Left lung (tissue), 10 donors: ENCODE results near the gene PIK3R2. TPM values are rescaled to one million over a fixed set of nuclear protein-coding genes. Genes with fewer than 3 reads are reported as not detected.

ENCODE experiments used
- ATAC-seq: fragments of 200-7000 bp; cut with Tn5 transposase; one replicate; pipeline ENCODE4 v1.9.1; 2020; ENCODE audit warnings: moderate library complexity
- DNase-seq, 4 donors: peaks; one replicate each; pipeline ENCODE4 v3.0.0-alpha.2; 2013 to 2020
- H3K27ac ChIP-seq, 2 donors: fragments of 200-600 bp; sonication (generic) in 1 of 2; one replicate each; pipeline versions ENCODE4 v1.5.0 to v1.8.0; 2020 to 2021
- H3K27me3 ChIP-seq, 2 donors: fragments of 200-600 bp; sonication (generic) in 1 of 2; one replicate each; pipeline versions ENCODE4 v1.5.0 to v1.8.0; 2020 to 2021
- H3K36me3 ChIP-seq, 2 donors: fragments of 200-600 bp; sonication (generic) in 1 of 2; one replicate each; pipeline versions ENCODE4 v1.5.0 to v1.8.0; 2020 to 2021
- H3K4me1 ChIP-seq, 2 donors: fragments of 200-600 bp; one replicate each; pipeline ENCODE4 v1.8.0; 2021
- H3K4me3 ChIP-seq, 2 donors: fragments of 200-600 bp; sonication (generic) in 1 of 2; one replicate each; pipeline versions ENCODE4 v1.5.0 to v1.8.0; 2020 to 2021; ENCODE audit warnings: mild to moderate bottlenecking in 1 of 2
- H3K9me3 ChIP-seq, 2 donors: fragments of 200-600 bp; sonication (generic) in 1 of 2; one replicate each; pipeline versions ENCODE4 v1.5.0 to v1.8.0; 2020 to 2021
- intact Hi-C, 2 donors: fragments of 100-400 bp; cut with DNase I; formaldehyde crosslinking; loops; one replicate each; pipeline versions ENCODE4 v1.11.2 to v1.14.2; 2022
- polyA plus RNA-seq, 6 donors: library from polyadenylated mRNA; unstranded; fragments of 120-200 nt; gene quantifications; one replicate each; pipeline ENCODE4 v1.2.1, GENCODE V29; 2013; ENCODE audit not compliant: insufficient read length in 6 of 6
- total RNA-seq, 2 donors: library from RNA; stranded (reverse); fragmentation: NEBNext Ultra II Directional; extraction: Animal tissue kit (Norgen Biotek cat#: 25700); gene quantifications; one replicate each; pipeline ENCODE4 v1.2.1, GENCODE V29; 2021
- TF ChIP-seq, protein P1 (sequence below), 2 donors: fragments of 200-600 bp; sonication (generic) in 1 of 2; IDR thresholded peaks; one replicate each; pipeline versions ENCODE4 v1.5.0 to v1.8.0; 2021; ENCODE audit warnings: antibody characterized with exemption in 2 of 2
- donor health status: DM: no; HTN: yes; CAD: no.
- donor health status: DM: no; HTN: no; CAD: no.

The PIK3R2 gene
- total and polyA plus RNA-seq, 8 donors: 25.7 to 37.7 (median 32.5) TPM

DNA sequence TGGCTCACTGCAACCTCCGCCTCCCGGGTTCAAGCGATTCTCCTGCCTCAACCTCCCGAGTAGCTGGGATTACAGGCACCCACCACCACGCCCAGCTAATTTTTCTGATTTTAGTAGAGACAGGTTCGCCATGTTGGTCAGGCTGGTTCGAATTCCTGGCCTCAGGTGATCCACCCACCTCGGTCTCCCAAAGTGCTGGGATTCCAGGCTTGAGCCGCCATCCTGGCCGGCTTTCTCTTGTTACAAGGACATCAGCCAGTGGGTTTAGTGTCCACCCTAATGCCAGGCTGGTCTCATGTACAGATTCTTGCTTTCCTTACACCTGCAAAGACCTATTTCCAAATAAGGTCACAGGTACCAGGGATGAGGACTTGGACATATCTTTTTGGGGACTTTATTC, 6.8 kb downstream of the PIK3R2 start:
- Histone ChIP-seq H3K4me3 (no peak overlapping the region), H3K36me3 (peaks cover 0 to 40% of the 10 kb centered on the region in 2 donors), H3K9me3 (no peaks in the 10 kb centered on the region), H3K27ac (no peak overlapping the region), H3K4me1 (peaks cover 27 to 41% of the 10 kb centered on the region in 2 donors), H3K27me3 (no peaks in the 10 kb centered on the region)
- TF ChIP-seq, protein P1, sequence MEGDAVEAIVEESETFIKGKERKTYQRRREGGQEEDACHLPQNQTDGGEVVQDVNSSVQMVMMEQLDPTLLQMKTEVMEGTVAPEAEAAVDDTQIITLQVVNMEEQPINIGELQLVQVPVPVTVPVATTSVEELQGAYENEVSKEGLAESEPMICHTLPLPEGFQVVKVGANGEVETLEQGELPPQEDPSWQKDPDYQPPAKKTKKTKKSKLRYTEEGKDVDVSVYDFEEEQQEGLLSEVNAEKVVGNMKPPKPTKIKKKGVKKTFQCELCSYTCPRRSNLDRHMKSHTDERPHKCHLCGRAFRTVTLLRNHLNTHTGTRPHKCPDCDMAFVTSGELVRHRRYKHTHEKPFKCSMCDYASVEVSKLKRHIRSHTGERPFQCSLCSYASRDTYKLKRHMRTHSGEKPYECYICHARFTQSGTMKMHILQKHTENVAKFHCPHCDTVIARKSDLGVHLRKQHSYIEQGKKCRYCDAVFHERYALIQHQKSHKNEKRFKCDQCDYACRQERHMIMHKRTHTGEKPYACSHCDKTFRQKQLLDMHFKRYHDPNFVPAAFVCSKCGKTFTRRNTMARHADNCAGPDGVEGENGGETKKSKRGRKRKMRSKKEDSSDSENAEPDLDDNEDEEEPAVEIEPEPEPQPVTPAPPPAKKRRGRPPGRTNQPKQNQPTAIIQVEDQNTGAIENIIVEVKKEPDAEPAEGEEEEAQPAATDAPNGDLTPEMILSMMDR (IDR thresholded peaks at IDR 0.05): no peak
- ATAC-seq (no peak), DNase-seq (no peak)
- intact Hi-C loops: no loop called here

DNA sequence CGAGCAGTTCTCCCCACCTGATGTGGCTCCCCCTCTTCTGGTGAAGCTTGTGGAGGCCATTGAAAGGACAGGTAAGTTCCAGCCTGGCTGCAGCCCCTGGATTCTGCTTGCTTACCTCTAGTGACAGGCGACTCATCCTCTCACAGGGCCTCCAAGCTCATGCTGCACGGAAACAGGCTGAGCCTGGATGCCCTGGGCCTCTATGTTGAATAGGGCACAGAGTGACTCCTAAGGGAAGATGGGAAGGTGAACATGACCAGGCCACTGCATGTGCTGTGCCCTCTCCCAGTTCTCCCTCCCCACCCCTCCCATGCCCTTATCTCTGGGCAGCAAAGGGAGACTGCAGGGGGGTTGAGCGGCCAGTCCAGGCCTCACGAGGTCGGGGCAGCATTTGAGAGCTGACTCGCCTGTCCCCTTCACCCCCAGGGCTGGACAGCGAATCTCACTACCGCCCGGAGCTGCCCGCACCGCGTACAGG, 7.6 kb downstream of the PIK3R2 start:
- DNase-seq (no peak), ATAC-seq (no peak)
- Histone ChIP-seq H3K4me3 (peak overlapping the region in 1 of 2 donors; percentile 33), H3K27me3 (no peaks in the 10 kb centered on the region), H3K9me3 (no peaks in the 10 kb centered on the region), H3K36me3 (peaks cover 0 to 46% of the 10 kb centered on the region in 2 donors), H3K27ac (peak overlapping the region in 1 of 2 donors; percentile 41), H3K4me1 (peaks cover 27 to 37% of the 10 kb centered on the region in 2 donors)
- TF ChIP-seq, protein P1 (IDR thresholded peaks at IDR 0.05): no peak
- intact Hi-C loops: no loop called here

DNA sequence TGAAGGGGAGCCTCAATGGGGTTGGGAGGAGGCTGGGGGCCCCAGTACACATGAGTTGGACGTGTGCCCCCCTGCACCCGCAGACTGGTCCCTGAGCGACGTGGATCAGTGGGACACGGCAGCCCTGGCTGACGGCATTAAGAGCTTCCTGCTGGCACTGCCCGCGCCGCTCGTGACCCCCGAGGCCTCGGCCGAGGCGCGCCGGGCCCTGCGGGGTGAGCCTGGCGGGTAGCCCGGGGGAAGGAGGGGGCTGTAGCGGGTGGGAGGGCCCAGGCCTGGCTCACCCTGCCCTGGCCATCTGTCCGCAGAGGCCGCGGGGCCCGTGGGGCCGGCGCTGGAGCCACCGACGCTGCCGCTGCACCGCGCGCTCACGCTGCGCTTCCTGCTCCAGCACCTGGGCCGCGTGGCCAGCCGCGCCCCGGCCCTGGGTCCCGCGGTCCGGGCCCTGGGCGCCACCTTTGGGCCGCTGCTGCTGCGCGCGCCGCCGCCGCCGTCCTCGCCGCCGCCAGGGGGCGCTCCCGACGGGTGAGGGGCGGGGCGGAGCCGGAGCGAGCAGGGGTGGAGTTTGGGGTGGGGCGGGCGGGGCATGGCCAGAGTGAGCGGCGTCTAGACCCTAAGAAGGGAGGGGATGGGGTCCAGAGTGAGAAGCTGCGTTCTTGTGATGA, 8.1 kb downstream of the PIK3R2 start:
- Histone ChIP-seq H3K36me3 (peaks cover 0 to 46% of the 10 kb centered on the region in 2 donors), H3K27ac (peak overlapping the region in 1 of 2 donors; percentile 41), H3K9me3 (no peaks in the 10 kb centered on the region), H3K27me3 (no peaks in the 10 kb centered on the region), H3K4me3 (peak overlapping the region; percentile 19 to 33), H3K4me1 (peaks cover 24 to 32% of the 10 kb centered on the region in 2 donors)
- TF ChIP-seq, protein P1 (IDR thresholded peaks at IDR 0.05): peak; percentile 52 to 76
- ATAC-seq (peak; percentile 86), DNase-seq (peak in 3 of 4 donors; percentile 68 to 97 (median 75))
- intact Hi-C loops: no loop called here

DNA sequence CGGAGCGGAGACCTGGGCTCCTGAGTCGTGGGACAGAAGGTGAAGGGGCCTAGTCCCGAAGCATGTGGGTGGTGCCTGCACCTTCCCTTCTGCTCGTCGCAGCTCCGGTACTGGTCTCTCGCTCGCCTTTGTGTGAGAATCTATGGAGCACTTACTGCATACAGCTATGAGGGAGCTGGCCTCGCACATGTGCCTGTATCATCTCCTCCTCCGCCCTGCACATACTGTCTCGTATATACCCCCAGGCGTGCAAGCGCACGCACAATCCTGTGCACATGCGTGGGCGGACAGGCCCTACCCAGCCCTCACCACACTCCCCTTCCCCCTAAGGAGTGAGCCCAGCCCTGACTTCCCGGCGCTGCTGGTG, 8.7 kb downstream of the PIK3R2 start:
- Histone ChIP-seq H3K27ac (no peak overlapping the region), H3K27me3 (no peaks in the 10 kb centered on the region), H3K4me3 (peak overlapping the region in 1 of 2 donors; percentile 33), H3K36me3 (peaks cover 0 to 47% of the 10 kb centered on the region in 2 donors), H3K4me1 (peaks cover 20 to 26% of the 10 kb centered on the region in 2 donors), H3K9me3 (no peaks in the 10 kb centered on the region)
- DNase-seq: no peak
- no peak for ATAC-seq
- TF ChIP-seq, protein P1 (IDR thresholded peaks at IDR 0.05): no peak
- intact Hi-C loops: no loop called here

DNA sequence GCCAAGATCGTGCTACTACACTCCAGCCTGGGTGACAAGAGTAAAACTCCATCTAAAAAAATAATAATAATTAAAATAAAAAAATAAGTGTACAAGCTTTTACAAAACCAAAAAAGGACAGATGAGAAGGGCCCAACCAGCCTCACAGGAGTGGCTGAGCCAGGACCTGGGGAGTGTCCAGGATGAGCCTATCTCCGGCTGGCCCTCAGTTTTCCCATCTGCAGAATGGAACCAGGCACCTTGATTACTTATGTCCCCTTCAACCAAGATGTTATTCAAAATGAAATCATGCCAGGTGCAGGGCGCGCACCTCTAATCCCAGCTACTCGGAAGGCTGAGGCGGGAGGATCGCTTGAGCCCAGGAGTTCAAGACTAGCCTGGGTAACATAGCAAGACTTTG, 11.1 kb downstream of the PIK3R2 start:
- Histone ChIP-seq H3K27ac (no peak overlapping the region), H3K27me3 (no peaks in the 10 kb centered on the region), H3K4me3 (no peak overlapping the region), H3K36me3 (peaks cover 0 to 71% of the 10 kb centered on the region in 2 donors), H3K9me3 (no peaks in the 10 kb centered on the region), H3K4me1 (peaks cover 10 to 30% of the 10 kb centered on the region in 2 donors)
- DNase-seq (no peak), ATAC-seq (no peak)
- intact Hi-C loops: no loop called here
- TF ChIP-seq, protein P1 (IDR thresholded peaks at IDR 0.05): no peak
